HG03442 (cell line): ENCODE measurements around the gene HRK.

Experiments
- ATAC-seq: cut with Tn5 transposase; IDR thresholded peaks from one replicate; pipeline ENCODE4 v1.9.1; 2021; ENCODE audit warnings: mild to moderate bottlenecking, moderate library complexity; ENCODE audit not compliant: unreplicated experiment

HRK gene

GRCh38 chr12:116901612-116902011, 20.4 kb upstream of the HRK start:
- ATAC-seq = no peak

DNA sequence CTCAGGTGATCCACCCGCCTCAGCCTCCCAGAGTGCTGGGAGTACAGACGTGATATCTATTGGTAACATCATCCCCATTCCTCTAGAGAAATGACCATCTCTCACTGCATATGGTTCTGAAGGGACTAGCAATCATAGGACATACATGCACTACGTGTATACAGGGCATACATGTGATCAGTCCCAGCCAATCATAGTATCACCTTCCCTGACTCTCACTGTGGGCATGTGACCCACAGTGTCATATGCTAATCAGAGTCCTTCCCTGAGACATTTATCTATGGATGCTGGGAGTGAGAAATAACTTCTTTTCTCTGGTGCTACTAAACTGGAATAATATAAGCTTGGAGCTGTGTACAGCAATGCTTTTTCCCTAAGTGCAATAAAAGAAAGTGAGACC, 17.4 kb upstream of the HRK start:
- no peak for ATAC-seq

- ATAC-seq = no peak
Measured at GRCh38 chr12:116897476-116897875, 16.2 kb upstream of the HRK start.

DNA sequence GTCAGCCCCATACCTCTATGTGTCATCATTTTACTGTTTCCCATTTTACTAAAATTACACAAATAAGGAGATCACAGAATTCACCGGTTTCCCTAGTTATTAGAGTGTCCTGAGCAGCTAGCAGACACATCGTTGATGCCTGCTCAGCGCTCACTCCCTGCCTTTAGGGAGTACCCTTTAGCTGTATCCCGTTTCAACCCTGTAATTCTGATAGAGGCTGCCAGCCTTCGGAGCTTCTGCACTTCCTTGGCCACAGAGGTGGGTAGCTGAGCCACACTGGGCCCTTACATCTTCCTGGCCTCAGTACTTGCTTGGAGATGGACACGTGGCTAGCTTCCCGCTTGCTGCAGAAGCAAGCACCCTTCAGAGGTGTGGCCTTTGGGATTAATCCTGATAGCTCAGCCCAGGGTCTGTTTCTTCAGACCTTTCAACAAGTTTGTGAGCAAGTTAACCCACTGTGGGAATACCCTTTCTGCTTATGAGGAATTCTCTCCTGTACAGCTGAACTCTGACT, 15.2 kb upstream of the HRK start:
- ATAC-seq = no peak

DNA sequence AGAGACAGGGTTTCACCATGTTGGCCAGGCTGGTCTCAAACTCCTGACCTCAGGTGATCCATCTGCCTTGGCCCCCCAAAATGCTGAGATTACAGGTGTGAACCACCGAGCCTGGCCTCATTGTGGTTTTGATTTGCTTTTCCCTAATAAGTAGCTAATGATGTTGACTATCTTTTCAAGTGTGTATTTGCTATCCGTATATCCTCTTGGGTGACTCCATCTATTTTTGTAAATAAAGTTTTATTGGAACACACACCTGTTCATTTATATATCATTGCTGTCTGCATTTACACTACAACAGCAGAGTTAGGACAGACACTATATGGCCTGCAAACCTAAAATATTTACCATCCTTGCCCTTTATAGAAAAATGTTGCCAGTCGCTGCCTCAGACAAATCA, 13.7 kb upstream of the HRK start:
- no peak for ATAC-seq

DNA sequence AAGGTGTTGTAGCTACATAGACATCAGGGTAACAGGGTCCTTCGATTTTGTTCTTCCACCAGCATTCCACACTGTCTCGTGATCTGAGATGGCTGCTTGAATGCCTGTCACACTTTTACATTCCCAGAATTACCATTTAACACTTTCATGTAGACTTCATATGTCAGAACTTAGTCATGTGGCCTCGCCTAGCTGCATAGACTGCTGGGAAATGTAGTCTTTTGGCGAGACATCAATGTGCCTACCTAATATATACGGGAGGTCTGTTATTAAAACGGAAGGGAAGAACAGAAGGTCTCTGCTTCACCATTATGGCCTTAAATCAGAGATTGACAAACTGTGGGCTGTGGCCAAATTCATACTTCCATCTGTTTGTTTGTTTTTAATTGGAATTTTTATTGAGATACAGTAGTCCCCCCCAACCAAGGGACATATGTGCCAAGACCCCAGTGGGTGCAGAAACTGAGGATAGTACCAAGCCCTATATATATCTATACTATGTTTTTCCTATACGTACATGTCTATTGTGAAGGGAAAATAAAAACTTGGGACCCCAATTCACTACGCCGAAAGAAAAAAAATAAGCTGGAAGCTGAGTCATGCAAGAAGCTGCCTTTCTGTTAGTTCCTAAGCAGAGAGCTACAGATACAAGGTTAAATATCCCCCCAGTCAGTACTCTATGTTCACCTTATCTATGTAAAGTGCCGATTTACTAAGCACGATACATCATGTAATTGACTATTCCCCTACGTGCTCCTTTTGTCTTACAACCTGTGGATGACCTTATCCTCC, 11.3 kb upstream of the HRK start:
- ATAC-seq = no peak

GRCh38 chr12:116891019-116891418, 9.8 kb upstream of the HRK start:
- no peak for ATAC-seq

DNA sequence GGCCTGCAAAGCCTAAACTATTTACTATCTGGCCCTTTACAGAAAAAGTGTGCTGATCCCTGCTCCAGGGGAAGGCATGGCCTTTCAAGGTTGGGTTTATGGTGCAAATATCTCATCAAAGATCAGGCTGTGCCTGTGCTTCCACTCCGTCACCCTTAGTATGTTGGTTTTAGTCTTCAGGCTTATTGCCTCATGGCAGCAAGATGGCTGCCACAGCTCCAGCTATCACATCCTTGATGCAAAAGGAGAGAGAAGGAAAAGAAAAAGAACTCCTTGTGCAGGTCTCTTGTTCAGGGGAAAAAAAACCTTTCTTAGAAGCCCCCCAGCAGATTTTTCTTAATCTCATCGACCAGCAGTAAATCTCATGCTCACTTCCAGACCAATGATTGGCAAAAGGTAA, 9.1 kb upstream of the HRK start:
- ATAC-seq = no peak

GRCh38 chr12:116887897-116888296, 6.7 kb upstream of the HRK start:
- ATAC-seq = no peak

- no peak for ATAC-seq
Measured at GRCh38 chr12:116887244-116887643, 6.0 kb upstream of the HRK start.

DNA sequence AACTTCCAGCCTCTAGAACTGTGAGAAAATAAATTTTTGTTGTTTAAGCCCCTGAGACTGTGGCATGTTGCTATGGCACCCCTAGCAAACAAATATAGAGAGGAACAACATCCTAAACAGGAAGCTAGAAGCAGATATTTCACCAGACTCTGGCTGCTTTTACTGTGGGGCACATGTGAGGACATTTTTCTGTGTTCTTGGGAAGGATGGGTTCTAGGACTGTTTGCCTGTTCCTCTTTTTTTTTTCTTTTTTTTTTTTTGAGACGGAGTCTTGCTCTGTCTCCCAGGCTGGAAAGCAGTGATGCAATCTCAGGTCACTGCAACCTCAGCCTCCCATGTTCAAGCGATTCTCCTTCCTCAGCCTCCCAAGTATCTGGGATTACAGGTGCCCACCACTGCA, 4.2 kb upstream of the HRK start:
- ATAC-seq = no peak

- no peak for ATAC-seq
Measured at GRCh38 chr12:116884871-116885270, 3.6 kb upstream of the HRK start.

- no peak for ATAC-seq
Measured at GRCh38 chr12:116882742-116883141, 1.5 kb upstream of the HRK start.

DNA sequence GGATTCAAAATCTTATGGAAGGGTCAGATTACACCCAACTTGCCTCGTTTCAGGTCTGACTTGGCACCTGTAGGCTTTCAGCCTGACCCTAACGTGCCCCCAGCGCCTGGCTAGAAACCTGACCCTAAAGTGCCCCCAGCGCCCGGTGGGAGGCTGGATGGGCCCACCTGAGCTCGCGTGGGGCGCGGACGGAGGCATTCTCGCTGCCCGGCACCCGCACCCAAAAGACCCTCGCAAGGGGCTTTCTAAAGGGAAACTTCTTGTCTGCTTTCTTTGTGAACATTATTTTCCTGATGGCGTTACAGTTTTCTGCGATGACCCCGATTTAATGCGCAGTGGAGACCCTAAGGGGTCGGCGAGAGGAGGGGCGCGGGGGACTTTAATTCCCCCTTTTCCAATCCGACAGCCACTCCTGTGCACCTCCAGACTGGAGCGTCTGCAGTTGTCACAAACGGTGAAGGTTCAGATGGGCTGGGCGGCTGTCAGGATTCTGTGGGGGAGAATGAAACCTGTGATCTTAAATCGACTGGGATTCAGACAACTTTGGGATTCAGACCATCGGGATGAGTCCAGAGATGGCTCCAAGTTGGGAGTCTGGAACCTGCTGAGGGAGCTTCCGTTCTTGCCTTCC, 751 bp upstream of the HRK start:
- no peak for ATAC-seq

GRCh38 chr12:116880817-116881324, 370 bp downstream of the HRK start:
- peak; percentile 53 for ATAC-seq

DNA sequence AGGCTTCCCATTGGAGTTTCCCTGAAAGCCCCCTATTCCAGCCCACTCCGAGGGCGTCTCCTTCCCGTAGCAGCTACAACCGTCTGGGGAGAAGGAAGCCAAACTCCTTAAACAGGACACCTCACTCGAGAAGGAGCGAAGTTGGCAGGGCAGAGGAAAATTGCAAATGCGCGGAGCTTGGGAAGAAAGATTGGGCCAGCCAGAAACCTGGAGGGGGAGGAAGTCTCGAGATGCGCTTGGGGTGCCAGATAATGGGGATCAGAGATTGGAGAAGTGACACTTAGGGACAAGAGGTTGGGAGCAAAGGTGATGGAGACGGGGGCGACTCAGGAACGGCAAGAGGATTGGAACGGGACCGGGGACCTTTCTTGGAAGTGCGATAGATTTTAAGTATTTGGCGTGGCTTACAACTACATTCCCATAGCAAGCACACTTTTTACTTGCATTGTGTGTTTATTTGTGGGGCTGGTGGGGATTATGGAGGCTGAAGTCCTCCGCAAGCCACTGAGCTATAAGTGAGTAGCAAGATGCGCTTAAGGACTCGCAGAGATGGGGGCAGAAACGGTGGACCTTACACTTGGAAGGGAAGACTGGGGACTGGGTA, 926 bp downstream of the HRK start:
- no peak for ATAC-seq

- no peak for ATAC-seq
Measured at GRCh38 chr12:116879509-116880212, 1.6 kb downstream of the HRK start.

GRCh38 chr12:116878567-116879508, 2.4 kb downstream of the HRK start:
- ATAC-seq = no peak

- ATAC-seq = no peak
Measured at GRCh38 chr12:116876151-116876869, 4.9 kb downstream of the HRK start.
